ENCODE measurements around the gene TESK1. TPM values are rescaled to one million over a fixed set of nuclear protein-coding genes. Genes with fewer than 3 reads are reported as not detected.
"Not testable (repeated sequence)": the region's sequence is repeated elsewhere in the genome, so short reads cannot be mapped to it uniquely, and the experiment has no call there.

Gene TESK1
- total RNA-seq, 1 donor from 2014 or later = 10.5 TPM

DNA sequence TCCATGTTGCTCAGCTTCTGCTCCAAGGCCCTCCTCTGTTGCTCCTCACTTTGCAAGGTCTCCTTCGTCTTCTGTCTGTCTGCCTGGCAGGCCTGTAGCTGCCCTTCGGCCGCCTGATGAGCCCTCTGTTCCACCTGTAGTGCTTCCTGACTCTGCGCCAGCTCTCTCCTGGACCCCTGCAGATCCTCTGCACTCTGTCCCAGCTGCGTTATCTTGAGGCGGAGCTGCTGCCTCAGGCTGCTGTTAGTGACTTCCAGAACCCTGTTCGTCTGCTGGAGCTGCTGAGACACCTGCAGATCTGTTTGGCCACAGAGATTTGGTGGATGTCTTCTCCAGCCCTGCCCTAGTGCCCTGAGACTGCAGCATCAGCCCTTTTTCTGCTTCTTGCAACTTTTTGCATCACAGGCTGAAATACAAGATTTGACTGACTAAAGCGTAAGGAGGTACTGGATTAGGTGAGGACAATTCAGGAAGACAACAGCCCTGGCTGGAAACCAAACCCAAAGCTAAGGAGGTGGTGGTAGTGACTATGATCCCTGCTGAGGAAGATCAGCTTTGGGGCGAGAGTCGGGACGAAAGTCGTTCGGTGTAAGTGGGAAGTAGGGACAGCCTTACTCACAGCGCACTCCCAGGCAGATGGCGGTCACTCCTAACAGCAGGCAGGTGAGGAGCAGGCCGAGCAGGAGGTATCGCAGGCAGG, 11.1 kb downstream of the TESK1 start:
- DNase-seq = no peak

- DNase-seq = no peak
These were observed 11.8 kb downstream of the TESK1 start for GRCh38 chr9:35616681-35617459.

DNA sequence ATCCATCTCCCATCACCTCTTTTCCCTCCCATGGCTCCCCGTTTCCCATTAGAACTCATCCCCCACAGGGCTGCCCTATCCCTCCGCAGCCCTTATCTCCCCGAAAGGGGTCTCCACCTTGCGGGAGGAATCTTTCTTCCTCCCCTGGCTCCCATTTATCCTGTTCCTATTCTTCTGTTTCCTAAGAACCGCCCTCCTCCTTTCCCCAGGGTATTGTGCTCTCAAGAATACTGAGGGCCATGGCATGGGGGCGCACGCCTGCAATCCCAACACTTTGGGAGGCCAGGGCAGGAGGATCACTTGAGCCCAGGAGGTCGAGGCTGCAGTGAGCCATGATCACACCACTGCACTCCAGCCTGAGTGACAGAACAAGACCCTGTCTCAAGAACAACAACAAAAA, 12.5 kb downstream of the TESK1 start:
- DNase-seq = no peak

- DNase-seq = no peak
These were observed 13.3 kb downstream of the TESK1 start, which contains the start of gene CD72 for GRCh38 chr9:35618325-35618727. Gene CD72, minus strand, starts transcription at chr9:35618413. Its CDS starts 110 bp downstream, at chr9:35618303.

- no peak for DNase-seq
These were observed 14.1 kb downstream of the TESK1 start for GRCh38 chr9:35618854-35619799.

DNA sequence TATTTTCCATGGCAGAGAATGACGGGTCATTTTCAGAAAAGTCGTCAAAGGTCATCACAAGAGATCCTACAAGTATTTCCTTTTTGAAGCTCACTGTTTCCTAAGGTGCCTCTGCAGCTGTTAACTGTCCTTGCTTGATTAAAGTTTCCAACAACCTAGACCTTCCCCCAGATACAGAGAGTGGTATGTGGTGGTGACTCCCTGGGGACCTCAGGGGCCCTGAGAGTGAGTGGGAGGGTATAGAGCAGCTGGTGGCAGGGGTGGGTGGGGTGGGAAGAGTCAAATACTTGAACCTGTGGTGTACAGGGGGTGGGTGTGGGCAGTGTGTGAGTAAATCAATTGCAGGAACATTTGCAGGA, 14.7 kb downstream of the TESK1 start:
- no peak for DNase-seq

- no peak for DNase-seq
These were observed 22.5 kb downstream of the TESK1 start for GRCh38 chr9:35627575-35627974.

GRCh38 chr9:35628389-35628991, 23.4 kb downstream of the TESK1 start:
- DNase-seq = no peak

- no peak for DNase-seq
These were observed 24.5 kb downstream of the TESK1 start for GRCh38 chr9:35629597-35629996.

- no peak for DNase-seq
These were observed 30.7 kb downstream of the TESK1 start for GRCh38 chr9:35635730-35636129.

- no peak for DNase-seq
These were observed 31.2 kb downstream of the TESK1 start for GRCh38 chr9:35636135-35636876.

- DNase-seq = not testable (repeated sequence)
These were observed 31.8 kb downstream of the TESK1 start for GRCh38 chr9:35636877-35637246.

GRCh38 chr9:35637427-35637955, 32.4 kb downstream of the TESK1 start:
- DNase-seq = not testable (repeated sequence)

DNA sequence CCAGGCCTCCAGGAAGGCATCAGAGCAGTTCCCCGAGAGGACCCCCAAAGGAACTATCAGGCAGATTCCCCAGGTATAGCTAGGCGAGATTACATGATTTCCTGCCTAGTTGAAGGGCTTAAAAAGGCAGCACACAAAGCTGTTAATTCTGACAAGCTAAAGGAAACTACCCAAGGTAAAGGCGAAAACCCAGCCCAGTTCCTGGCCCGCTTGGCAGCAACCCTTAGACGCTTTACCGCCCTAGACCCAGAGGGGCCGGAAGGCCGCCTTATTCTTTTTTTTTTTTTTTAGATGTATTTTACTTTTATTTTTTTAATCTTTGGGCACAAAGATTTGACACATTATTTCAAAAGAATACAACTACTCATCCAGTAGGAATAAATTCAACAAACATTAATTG, 33.7 kb downstream of the TESK1 start:
- DNase-seq = not testable (repeated sequence)

GRCh38 chr9:35639225-35639624, 34.2 kb downstream of the TESK1 start:
- not testable (repeated sequence) for DNase-seq

DNA sequence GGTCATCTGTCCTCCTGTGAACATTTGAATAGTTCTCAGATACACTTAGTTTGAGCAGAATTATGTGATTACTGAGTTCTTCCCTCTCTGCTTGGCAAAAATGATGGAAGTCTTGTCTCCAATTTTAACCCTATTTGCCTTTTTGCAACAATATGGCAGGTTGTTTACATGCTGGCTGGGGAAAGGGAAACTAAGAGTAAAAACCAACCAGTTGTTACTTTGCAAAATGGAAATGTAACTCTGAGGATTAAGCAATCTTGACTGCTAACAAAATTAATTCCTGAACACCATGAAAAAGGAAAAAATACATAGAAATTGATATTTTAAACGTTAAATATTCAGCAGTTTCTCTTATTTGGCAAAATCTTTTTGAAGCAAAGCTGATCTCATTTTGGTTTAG, 34.6 kb downstream of the TESK1 start:
- DNase-seq = no peak

DNA sequence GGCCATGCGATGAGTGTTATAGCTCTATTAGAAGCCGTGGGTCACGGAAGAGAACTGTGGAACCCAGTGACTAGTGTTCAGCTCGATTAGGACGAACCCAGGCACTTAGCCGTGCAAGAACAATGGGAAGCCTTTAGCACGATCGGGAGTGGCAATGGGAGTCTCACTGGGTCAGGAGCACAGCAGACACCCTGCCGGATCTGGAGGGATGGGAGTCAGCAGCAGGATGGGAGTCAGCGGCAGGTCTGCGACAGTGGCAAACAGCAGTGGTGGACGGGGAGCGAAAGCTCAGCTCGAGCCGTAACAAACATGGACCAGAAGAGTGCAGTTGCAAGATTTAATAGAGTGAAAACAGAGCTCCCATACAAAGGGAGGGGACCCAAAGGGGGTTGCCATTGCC, 35.4 kb downstream of the TESK1 start:
- not testable (repeated sequence) for DNase-seq

- not testable (repeated sequence) for DNase-seq
These were observed 36.4 kb downstream of the TESK1 start for GRCh38 chr9:35641478-35641877.

GRCh38 chr9:35643046-35643445, 38.0 kb downstream of the TESK1 start:
- no peak for DNase-seq

DNA sequence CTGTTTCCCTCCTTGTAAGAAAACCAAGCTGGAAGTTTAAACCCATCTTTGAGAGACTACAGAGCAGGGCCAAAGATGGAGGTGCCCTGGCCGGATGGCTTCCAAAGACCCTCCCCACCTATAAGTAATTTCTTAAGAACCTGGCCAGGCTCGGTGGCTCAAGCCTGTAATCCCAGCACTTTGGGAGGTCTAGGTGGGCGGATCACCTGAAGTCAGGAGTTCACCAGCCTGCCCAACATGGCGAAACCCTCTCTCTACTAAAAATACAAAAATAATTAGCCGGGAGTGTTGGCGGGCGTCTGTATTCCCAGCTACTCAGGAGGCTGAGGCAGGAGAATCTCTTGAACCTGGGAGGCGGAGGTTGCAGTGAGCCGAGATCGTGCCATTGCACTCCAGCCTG, 40.7 kb downstream of the TESK1 start:
- DNase-seq = not testable (repeated sequence)

GRCh38 chr9:35646153-35646532, 41.1 kb downstream of the TESK1 start:
- DNase-seq = peak; percentile 64

Measured in skin of body (tissue), 2 donors.